HFFc6 (cell line): ENCODE data around the gene YWHAQ. TPM values are rescaled to one million over a fixed set of nuclear protein-coding genes. Genes with fewer than 3 reads are reported as not detected.
"Not testable (repeated sequence)": the region's sequence is repeated elsewhere in the genome, so short reads cannot be mapped to it uniquely, and the experiment has no call there.

Experiments
- DNase-seq: peaks from one replicate; pipeline ENCODE4 v3.0.0-alpha.2; 2018
- H3K27ac Mint-ChIP-seq: 2 replicates; pipeline ENCODE4 v1.8.0; 2020; ENCODE audit warnings: mild to moderate bottlenecking, mixed read lengths
- H3K27me3 Mint-ChIP-seq: 2 replicates; pipeline ENCODE4 v1.8.0; 2021; ENCODE audit warnings: mild to moderate bottlenecking, moderate library complexity, mixed read lengths; ENCODE audit not compliant: insufficient read depth
- H3K36me3 Mint-ChIP-seq: 2 replicates; pipeline ENCODE4 v1.8.0; 2021; ENCODE audit warnings: low read depth, mixed read lengths
- H3K4me1 Mint-ChIP-seq: 2 replicates; pipeline ENCODE4 v1.8.0; 2020; ENCODE audit warnings: low read depth, mixed read lengths
- H3K4me3 Mint-ChIP-seq: 2 replicates; pipeline ENCODE4 v1.8.0; 2020; ENCODE audit warnings: mild to moderate bottlenecking, moderate library complexity, mixed read lengths
- H3K9me3 Mint-ChIP-seq: 2 replicates; pipeline ENCODE4 v1.8.0; 2020; ENCODE audit warnings: mild to moderate bottlenecking, mixed read lengths
- total RNA-seq, 6 experiments: library from RNA; stranded (reverse); fragmentation: NEBNext Ultra II Directional; extraction: Animal tissue kit (Norgen Biotek cat#: 25700); gene quantifications; 2 replicates in 1 of 6; 3 replicates in 5 of 6; pipeline ENCODE4 v1.2.3, GENCODE V29; 2021
- TF ChIP-seq, protein P1 (sequence below): fragments of 200-600 bp; sonication (generic); IDR thresholded peaks from 2 replicates; pipeline ENCODE4 v1.5.0; 2021; ENCODE audit warnings: antibody characterized with exemption, mild to moderate bottlenecking

Gene YWHAQ
- total RNA-seq, 6 experiments from 2014 or later: 461 to 607 (median 548) TPM

DNA sequence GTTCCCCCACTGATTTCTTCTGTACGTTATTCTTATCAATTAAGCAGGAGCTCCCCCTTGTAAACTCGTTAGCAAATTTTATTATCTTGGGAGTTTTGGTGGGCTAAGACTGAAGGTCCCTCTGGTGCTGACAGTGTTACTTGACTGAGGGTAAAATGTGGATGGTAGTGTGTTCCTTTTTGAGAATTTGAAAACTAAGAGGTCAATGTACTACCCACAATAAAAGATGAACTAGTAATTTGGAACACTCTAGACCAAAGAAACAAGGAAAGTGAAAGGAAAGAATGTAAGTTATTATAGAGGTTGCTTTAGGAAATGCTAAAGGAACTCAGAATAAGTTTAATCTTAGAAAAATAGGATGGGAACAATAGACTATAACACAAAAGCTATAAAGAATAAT is 35.1 kb downstream of the YWHAQ start:
- Mint-ChIP-seq H3K36me3 (peaks cover 42% of the 10 kb centered on the region), H3K9me3 (peaks cover 11% of the 10 kb centered on the region), H3K4me1 (peaks cover 56% of the 10 kb centered on the region), H3K27ac (peak overlapping the region; percentile 86), H3K4me3 (no peak overlapping the region; the same call in 1 of the 2 replicates), H3K27me3 (peaks cover 1% of the 10 kb centered on the region; the same call in 1 of the 2 replicates)
- TF ChIP-seq, protein P1, sequence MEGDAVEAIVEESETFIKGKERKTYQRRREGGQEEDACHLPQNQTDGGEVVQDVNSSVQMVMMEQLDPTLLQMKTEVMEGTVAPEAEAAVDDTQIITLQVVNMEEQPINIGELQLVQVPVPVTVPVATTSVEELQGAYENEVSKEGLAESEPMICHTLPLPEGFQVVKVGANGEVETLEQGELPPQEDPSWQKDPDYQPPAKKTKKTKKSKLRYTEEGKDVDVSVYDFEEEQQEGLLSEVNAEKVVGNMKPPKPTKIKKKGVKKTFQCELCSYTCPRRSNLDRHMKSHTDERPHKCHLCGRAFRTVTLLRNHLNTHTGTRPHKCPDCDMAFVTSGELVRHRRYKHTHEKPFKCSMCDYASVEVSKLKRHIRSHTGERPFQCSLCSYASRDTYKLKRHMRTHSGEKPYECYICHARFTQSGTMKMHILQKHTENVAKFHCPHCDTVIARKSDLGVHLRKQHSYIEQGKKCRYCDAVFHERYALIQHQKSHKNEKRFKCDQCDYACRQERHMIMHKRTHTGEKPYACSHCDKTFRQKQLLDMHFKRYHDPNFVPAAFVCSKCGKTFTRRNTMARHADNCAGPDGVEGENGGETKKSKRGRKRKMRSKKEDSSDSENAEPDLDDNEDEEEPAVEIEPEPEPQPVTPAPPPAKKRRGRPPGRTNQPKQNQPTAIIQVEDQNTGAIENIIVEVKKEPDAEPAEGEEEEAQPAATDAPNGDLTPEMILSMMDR: no peak
- no peak for DNase-seq

DNA sequence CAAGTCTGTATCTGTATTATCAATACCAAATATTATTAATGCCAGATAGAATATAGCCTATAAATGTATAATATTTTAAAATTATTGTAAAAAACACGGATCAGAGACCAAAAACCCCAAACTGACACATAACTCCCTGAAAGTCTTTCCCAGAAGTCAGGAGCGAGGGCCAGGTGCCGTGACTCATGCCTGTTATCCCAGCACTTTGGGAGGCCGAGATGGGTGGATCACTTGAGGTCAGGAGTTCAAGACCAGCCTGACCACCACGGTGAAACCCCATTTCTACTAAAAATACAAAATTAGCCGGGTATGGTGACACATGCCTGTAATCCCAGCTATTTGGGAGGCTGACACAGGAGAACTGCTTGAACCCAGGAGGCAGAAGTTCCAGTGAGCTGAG is 35.5 kb downstream of the YWHAQ start:
- Mint-ChIP-seq H3K4me3 (peak overlapping the region; percentile 22; the same call in 1 of the 2 replicates), H3K27ac (peak overlapping the region; percentile 86), H3K36me3 (peaks cover 38% of the 10 kb centered on the region), H3K4me1 (peaks cover 61% of the 10 kb centered on the region), H3K9me3 (peaks cover 11% of the 10 kb centered on the region)
- peak; percentile 33 for DNase-seq
- not testable (repeated sequence) for H3K27me3 Mint-ChIP-seq

DNA sequence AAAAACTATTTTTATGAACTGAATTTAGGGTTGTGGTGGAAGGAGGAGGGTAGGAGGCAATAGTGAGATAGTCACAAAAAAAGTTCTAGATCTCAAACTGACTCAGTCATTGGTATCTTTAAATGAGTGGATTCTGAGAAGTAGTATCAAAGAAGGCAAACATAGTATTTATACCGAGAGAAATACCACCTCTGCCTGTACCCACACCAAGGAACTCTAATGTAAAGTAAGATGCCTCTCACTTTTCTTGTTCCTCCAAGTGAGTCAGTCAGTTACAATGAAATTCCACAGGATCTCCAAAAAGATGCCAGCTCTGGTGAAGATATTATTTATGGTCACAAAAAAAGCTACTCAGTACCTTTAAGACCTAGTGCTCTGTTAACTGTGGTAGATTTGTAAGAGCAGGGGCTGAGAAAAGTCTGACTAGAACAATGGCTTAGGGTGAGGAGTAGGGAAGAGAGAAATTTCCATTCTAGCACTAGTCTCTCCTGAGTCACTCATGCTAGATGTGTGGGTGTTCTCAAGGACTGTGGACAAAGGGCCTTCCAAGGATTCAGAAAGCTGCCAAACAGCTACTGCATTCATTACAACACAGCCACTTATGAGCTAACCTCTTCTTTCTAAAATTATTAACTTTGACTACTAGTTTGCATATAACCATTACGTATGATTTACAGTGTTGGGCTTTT is 36.3 kb downstream of the YWHAQ start:
- Mint-ChIP-seq H3K4me3 (peak overlapping the region; percentile 22; the same call in 1 of the 2 replicates), H3K36me3 (peaks cover 33% of the 10 kb centered on the region), H3K9me3 (peaks cover 4% of the 10 kb centered on the region), H3K27me3 (peaks cover 1% of the 10 kb centered on the region; the same call in 1 of the 2 replicates), H3K4me1 (peaks cover 65% of the 10 kb centered on the region), H3K27ac (peak overlapping the region; percentile 86)
- TF ChIP-seq, protein P1: no peak
- DNase-seq: peak; percentile 82

DNA sequence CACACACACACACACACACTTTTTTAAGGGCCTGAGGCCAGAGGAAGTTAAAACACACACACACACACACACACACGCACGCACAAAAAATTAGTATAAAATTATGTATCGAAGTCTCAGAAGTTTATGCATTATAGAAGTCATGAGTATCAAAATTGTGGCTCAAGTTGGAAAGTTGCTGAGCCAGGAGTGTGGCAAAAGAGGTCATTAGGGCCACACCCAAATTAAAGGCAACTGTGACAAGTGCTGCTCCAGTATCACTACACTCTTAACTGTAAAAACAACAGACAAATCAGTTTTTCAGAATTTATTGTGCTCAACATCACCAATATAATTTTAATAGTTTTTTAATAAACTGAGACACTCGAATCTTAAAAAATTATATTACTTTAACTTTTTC is 36.9 kb downstream of the YWHAQ start:
- H3K27me3 Mint-ChIP-seq: peaks cover 1% of the 10 kb centered on the region; the same call in 1 of the 2 replicates
- no peak for DNase-seq
- TF ChIP-seq, protein P1: no peak
- H3K4me3 Mint-ChIP-seq: no peak overlapping the region
- H3K9me3 Mint-ChIP-seq: no peaks in the 10 kb centered on the region; the same call in 1 of the 2 replicates
- peaks cover 28% of the 10 kb centered on the region for H3K36me3 Mint-ChIP-seq
- H3K27ac Mint-ChIP-seq: peak overlapping the region; percentile 86
- H3K4me1 Mint-ChIP-seq: peaks cover 65% of the 10 kb centered on the region

DNA sequence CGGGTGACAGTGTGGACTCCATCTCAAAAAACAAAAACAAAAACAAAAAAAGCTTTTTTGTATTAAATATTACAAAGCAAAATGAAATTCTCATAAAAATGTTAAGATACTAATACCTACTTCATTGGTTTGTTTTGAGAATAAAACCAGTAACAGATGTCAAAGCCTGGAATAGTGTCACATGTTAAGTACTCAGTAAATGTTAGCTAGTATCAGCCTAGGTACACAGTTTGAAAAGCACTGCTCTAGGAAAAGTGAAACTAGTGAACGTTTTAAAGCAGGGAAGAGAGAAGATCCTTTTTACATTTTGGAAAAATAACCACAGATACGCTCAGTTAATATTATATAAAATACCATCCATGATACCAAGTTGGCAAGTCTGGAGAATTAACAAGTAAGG is 38.1 kb downstream of the YWHAQ start:
- TF ChIP-seq, protein P1: no peak
- peak overlapping the region; percentile 65; the same call in 1 of the 2 replicates for H3K27ac Mint-ChIP-seq
- no peaks in the 10 kb centered on the region for H3K27me3 Mint-ChIP-seq
- peaks cover 16% of the 10 kb centered on the region for H3K36me3 Mint-ChIP-seq
- DNase-seq: no peak
- no peaks in the 10 kb centered on the region for H3K9me3 Mint-ChIP-seq
- no peak overlapping the region; the same call in 1 of the 2 replicates for H3K4me3 Mint-ChIP-seq
- peaks cover 65% of the 10 kb centered on the region for H3K4me1 Mint-ChIP-seq

DNA sequence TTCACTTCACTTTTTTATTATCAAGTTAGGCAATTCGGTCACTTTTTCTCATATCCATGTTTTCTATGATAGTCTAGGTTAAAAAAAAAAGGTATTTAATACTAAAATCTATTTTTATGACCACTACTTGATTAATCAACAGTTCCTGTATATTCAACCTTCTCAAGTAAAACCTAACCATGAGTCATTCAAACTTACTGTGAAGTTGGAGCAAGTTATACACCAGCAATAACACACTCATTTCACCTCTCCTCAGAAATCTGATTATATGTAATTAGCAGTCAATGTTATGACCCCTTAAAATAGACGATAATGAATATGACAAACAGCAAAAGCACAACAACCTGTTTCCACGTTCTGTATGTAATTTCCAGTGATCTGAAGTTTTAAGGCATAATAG is 40.2 kb downstream of the YWHAQ start:
- Mint-ChIP-seq H3K36me3 (peaks cover 28% of the 10 kb centered on the region), H3K4me3 (no peak overlapping the region), H3K4me1 (peaks cover 49% of the 10 kb centered on the region), H3K27me3 (no peaks in the 10 kb centered on the region), H3K27ac (peak overlapping the region; percentile 21; the same call in 1 of the 2 replicates), H3K9me3 (no peaks in the 10 kb centered on the region)
- no peak for DNase-seq
- TF ChIP-seq, protein P1: no peak
